Measurements from ENCODE around the gene NOS1AP. TPM values are rescaled to one million over a fixed set of nuclear protein-coding genes. Genes with fewer than 3 reads are reported as not detected.
"Not testable (repeated sequence)": the region's sequence is repeated elsewhere in the genome, so short reads cannot be mapped to it uniquely, and the experiment has no call there.

Gene NOS1AP
- total RNA-seq, 1 donor from 2014 or later = 0.34 TPM

- DNase-seq = no peak
Observed at GRCh38 chr1:162196387-162196786, 126.9 kb downstream of the NOS1AP start.

- DNase-seq = no peak
Observed at GRCh38 chr1:162197041-162197531, 127.6 kb downstream of the NOS1AP start.

GRCh38 chr1:162197615-162198421, 128.3 kb downstream of the NOS1AP start:
- DNase-seq = no peak

GRCh38 chr1:162200096-162200847, 130.8 kb downstream of the NOS1AP start:
- no peak for DNase-seq

- DNase-seq = not testable (repeated sequence)
Observed at GRCh38 chr1:162201062-162201461, 131.6 kb downstream of the NOS1AP start.

- no peak for DNase-seq
Observed at GRCh38 chr1:162204129-162204822, 134.8 kb downstream of the NOS1AP start.

GRCh38 chr1:162204823-162205155, 135.3 kb downstream of the NOS1AP start:
- no peak for DNase-seq

- no peak for DNase-seq
Observed at GRCh38 chr1:162206300-162206699, 136.8 kb downstream of the NOS1AP start.

GRCh38 chr1:162206749-162207635, 137.5 kb downstream of the NOS1AP start:
- DNase-seq = no peak

- no peak for DNase-seq
Observed at GRCh38 chr1:162207862-162208261, 138.4 kb downstream of the NOS1AP start.

GRCh38 chr1:162210196-162210595, 140.7 kb downstream of the NOS1AP start:
- DNase-seq = no peak

- DNase-seq = no peak
Observed at GRCh38 chr1:162212713-162213112, 143.2 kb downstream of the NOS1AP start.

- peak; percentile 21 for DNase-seq
Observed at GRCh38 chr1:162213281-162213912, 143.9 kb downstream of the NOS1AP start.

- DNase-seq = no peak
Observed at GRCh38 chr1:162214202-162214601, 144.7 kb downstream of the NOS1AP start.

GRCh38 chr1:162215902-162216301, 146.4 kb downstream of the NOS1AP start:
- peak; percentile 46 for DNase-seq

GRCh38 chr1:162216604-162217003, 147.1 kb downstream of the NOS1AP start:
- DNase-seq = no peak

GRCh38 chr1:162217706-162218105, 148.2 kb downstream of the NOS1AP start:
- DNase-seq = no peak

- DNase-seq = no peak
Observed at GRCh38 chr1:162218546-162218945, 149.1 kb downstream of the NOS1AP start.

GRCh38 chr1:162218975-162219374, 149.5 kb downstream of the NOS1AP start:
- no peak for DNase-seq

GRCh38 chr1:162219461-162219860, 150.0 kb downstream of the NOS1AP start:
- no peak for DNase-seq

- DNase-seq = no peak
Observed at GRCh38 chr1:162220009-162220539, 150.6 kb downstream of the NOS1AP start.
